T-helper 1 cell treated with Interleukin-12 subunit alpha and Interleukin-12 subunit beta and Interleukin-4 antibody, amounts not matched to agents 30 ng/mL and 1 ng/mL, for 36 hours (primary cell): ENCODE results near the gene RXFP2. TPM values are rescaled to one million over a fixed set of nuclear protein-coding genes. Genes with fewer than 3 reads are reported as not detected.

ENCODE experiments used
- intact Hi-C: fragments of 100-400 bp; cut with micrococcal nuclease; formaldehyde crosslinking; loops from one replicate; pipeline ENCODE4 v1.15.1; 2024
- total RNA-seq: library from RNA; stranded (reverse); gene quantifications from 2 replicates; pipeline ENCODE4 v1.2.3, GENCODE V29; 2022

Gene RXFP2
- total RNA-seq, 1 donor from 2014 or later, result not detected

GRCh38 chr13:31824705-31825517 is 85.6 kb downstream of the RXFP2 start:
- intact Hi-C loops, result loop anchor here (1.0 kb wide), 2 partner anchors 85 to 485 kb away; no protein-coding TSS in a partner anchor

- intact Hi-C loops, result no loop called here
These were observed 87.2 kb downstream of the RXFP2 start for GRCh38 chr13:31826521-31826920.

GRCh38 chr13:31827707-31828106 is 88.4 kb downstream of the RXFP2 start:
- intact Hi-C loops, result no loop called here

DNA sequence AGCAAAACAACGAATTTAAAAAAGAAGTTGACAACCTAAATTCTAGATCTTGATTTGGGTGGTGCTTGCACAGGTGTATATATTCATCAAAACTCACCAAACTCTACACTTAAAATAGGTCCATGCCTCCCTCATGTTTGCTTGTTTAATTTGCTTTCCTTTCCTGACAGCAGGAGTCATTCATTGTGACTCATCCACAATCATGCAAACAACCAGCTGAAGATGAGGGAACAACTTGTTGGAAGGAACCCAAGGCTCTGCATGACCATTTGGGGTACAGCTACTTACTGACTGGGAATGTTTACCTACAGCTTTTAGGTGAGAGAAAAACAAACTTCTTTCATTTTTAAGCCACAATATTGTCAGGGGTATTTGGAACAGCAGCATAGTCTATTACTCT is 96.6 kb downstream of the RXFP2 start:
- intact Hi-C loops, result no loop called here

DNA sequence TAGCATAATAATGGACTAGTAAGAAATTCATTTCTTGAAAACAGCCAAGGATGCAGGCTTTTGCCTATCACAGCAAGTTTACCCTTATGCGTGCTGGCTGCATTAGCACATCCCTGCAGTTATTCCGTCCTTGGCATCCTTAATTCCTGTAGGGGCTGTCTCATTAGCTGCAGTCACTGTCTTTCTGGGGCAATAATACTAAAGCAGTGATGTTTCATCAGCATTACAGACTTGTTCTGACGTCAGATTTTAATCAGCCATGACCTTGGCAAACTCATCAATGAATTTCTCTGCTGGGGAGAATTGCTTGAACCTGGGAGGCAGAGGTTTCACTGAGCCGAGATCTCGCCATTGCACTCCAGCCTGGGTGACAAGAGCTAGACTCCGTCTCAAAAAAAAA is 103.7 kb downstream of the RXFP2 start:
- intact Hi-C loops, result no loop called here

GRCh38 chr13:31846182-31846938 is 107.0 kb downstream of the RXFP2 start:
- intact Hi-C loops, result loop anchor here (2.0 to 5.0 kb wide), 8 partner anchors 40 to 1696 kb away; partner anchors contain the start of genes BRCA2, N4BP2L1, N4BP2L2 and PDS5B

GRCh38 chr13:31846961-31847752 is 107.8 kb downstream of the RXFP2 start:
- intact Hi-C loops, result loop anchor here (2.0 to 5.0 kb wide), 8 partner anchors 40 to 1696 kb away; partner anchors contain the start of genes BRCA2, N4BP2L1, N4BP2L2 and PDS5B

GRCh38 chr13:31848621-31849020 is 109.3 kb downstream of the RXFP2 start:
- intact Hi-C loops, result loop anchor here (5.0 kb wide), 2 partner anchors 579 to 739 kb away; partner anchors contain the start of genes N4BP2L1 and PDS5B

DNA sequence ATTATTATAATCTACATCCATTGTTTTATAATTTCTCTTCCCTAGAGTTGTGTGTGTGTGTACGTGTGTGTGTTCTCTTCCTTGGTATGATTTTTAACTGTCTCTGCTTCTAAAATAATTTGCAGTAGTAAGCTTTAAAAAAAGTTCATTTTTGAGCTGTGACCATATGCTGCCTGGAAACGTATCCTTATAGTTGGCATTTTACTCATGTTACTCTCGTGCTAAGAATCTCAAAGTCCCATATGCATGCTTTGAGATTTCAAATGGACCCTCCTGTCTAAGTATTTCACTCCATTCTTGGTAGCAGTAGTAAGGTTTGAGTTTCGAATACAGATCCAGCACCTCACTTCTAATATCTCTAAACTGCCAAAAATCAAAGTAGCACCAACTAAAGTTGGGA is 109.9 kb downstream of the RXFP2 start:
- intact Hi-C loops, result loop anchor here (5.0 kb wide), 2 partner anchors 578 to 738 kb away; partner anchors contain the start of genes N4BP2L1 and PDS5B

- intact Hi-C loops, result no loop called here
These were observed 110.8 kb downstream of the RXFP2 start for GRCh38 chr13:31850041-31850555.

DNA sequence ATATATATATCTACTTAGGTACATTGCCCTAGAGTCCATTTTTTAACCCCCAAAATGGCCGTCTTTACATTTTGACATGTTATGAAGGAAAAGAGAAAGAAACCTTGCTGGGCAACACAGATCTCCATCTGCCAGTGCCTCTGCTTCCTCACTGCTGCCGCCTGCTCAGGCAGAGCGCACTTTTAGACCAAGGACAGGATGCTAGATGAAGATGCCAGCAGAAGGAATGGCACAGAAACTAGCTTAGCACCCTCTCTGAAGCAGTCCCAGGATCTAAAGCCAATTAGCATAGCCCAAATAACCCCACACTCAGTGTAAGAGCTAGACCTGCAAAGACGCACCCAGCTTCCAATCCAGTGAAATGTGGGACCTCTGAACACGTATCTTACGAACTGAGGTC is 111.9 kb downstream of the RXFP2 start:
- intact Hi-C loops, result no loop called here
